Uterus (tissue), 4 donors: ENCODE measurements around the gene COL26A1. TPM values are rescaled to one million over a fixed set of nuclear protein-coding genes. Genes with fewer than 3 reads are reported as not detected.

Experiments used
- DNase-seq, 2 donors: peaks; one replicate each; pipeline ENCODE4 v3.0.0-alpha.2; 2019 to 2020
- H3K27ac ChIP-seq, 2 donors: fragments of 200-600 bp; sonication (generic); 1 replicate in 1 of 2; 2 replicates in 1 of 2; pipeline ENCODE4 v1.5.1; 2016 to 2018
- H3K27me3 ChIP-seq, 2 donors: fragments of 200-600 bp; sonication (generic); one replicate each; pipeline ENCODE4 v1.5.1; 2018 to 2019; ENCODE audit warnings: control low read depth in 1 of 2
- H3K36me3 ChIP-seq, 2 donors: fragments of 200-600 bp; sonication (generic); one replicate each; pipeline ENCODE4 v1.5.1; 2019; ENCODE audit warnings: control low read depth in 1 of 2
- H3K4me1 ChIP-seq, 2 donors: fragments of 200-600 bp; sonication (generic); one replicate each; pipeline ENCODE4 v1.5.1; 2018 to 2019; ENCODE audit warnings: control low read depth in 1 of 2
- H3K4me3 ChIP-seq, 2 donors: fragments of 200-600 bp; sonication (generic); 1 replicate in 1 of 2; 2 replicates in 1 of 2; pipeline ENCODE4 v1.5.1; 2018 to 2019; ENCODE audit warnings: mild to moderate bottlenecking in 1 of 2
- H3K9me3 ChIP-seq, 2 donors: fragments of 200-600 bp; sonication (generic); one replicate each; pipeline ENCODE4 v1.5.1; 2019; ENCODE audit warnings: control low read depth in 1 of 2
- CTCF ChIP-seq, 4 experiments: fragments of 200-600 bp in 2 of 4; fragments of 450-650 bp in 2 of 4; sonication (generic) in 2 of 4; IDR thresholded peaks; one replicate each; pipeline ENCODE4 v1.5.1; 2016 to 2019; ENCODE audit warnings: antibody characterized with exemption in 4 of 4, mild to moderate bottlenecking in 2 of 4, moderate library complexity in 1 of 4
- POLR2A ChIP-seq, 2 donors: fragments of 450-650 bp; IDR thresholded peaks; one replicate each; pipeline ENCODE4 v1.6.1; 2016; ENCODE audit warnings: antibody characterized with exemption in 2 of 2, mild to moderate bottlenecking in 1 of 2, moderate library complexity in 1 of 2
- intact Hi-C: fragments of 100-400 bp; cut with DNase I; formaldehyde crosslinking; loops from one replicate; pipeline ENCODE4 v1.15.1; 2023; ENCODE audit warnings: low total_unique reads
- total RNA-seq, 4 donors: library from RNA; depleted of rRNA in 3 of 4; stranded (reverse); fragments of >200 nt in 3 of 4; gene quantifications; one replicate each; pipeline versions ENCODE4 v1.1.0 to v1.2.4, GENCODE V29; 2014 to 2023
- donor health status: DM: yes; HTN: yes; CAD: no.

The COL26A1 gene
- total RNA-seq, 4 donors from 2014 or later = 0.30 to 11.8 TPM; not detected in 2

GRCh38 chr7:101589976-101590662, 227.4 kb downstream of the COL26A1 start:
- H3K27ac ChIP-seq = no peak overlapping the region
- no peaks in the 10 kb centered on the region for H3K36me3 ChIP-seq
- TF ChIP-seq POLR2A (IDR thresholded peaks at IDR 0.05) (no peak), CTCF (IDR thresholded peaks at IDR 0.05) (no peak)
- intact Hi-C loops = no loop called here
- H3K4me3 ChIP-seq = no peak overlapping the region
- H3K4me1 ChIP-seq = no peaks in the 10 kb centered on the region
- H3K9me3 ChIP-seq = no peaks in the 10 kb centered on the region
- no peak for DNase-seq
- no peaks in the 10 kb centered on the region for H3K27me3 ChIP-seq

- H3K4me1 ChIP-seq = no peaks in the 10 kb centered on the region
- H3K36me3 ChIP-seq = no peaks in the 10 kb centered on the region
- no peak overlapping the region for H3K4me3 ChIP-seq
- no peak overlapping the region for H3K27ac ChIP-seq
- no peak for DNase-seq
- H3K27me3 ChIP-seq = no peaks in the 10 kb centered on the region
- TF ChIP-seq CTCF (IDR thresholded peaks at IDR 0.05) (no peak), POLR2A (IDR thresholded peaks at IDR 0.05) (no peak)
- no peaks in the 10 kb centered on the region for H3K9me3 ChIP-seq
- intact Hi-C loops = no loop called here
These were observed 228.2 kb downstream of the COL26A1 start for GRCh38 chr7:101590663-101591435.

GRCh38 chr7:101591504-101591903, 228.8 kb downstream of the COL26A1 start:
- no peaks in the 10 kb centered on the region for H3K9me3 ChIP-seq
- H3K27me3 ChIP-seq = no peaks in the 10 kb centered on the region
- no peaks in the 10 kb centered on the region for H3K36me3 ChIP-seq
- intact Hi-C loops = no loop called here
- DNase-seq = no peak
- H3K4me1 ChIP-seq = no peaks in the 10 kb centered on the region
- TF ChIP-seq POLR2A (IDR thresholded peaks at IDR 0.05) (no peak), CTCF (IDR thresholded peaks at IDR 0.05) (no peak)
- H3K27ac ChIP-seq = no peak overlapping the region
- H3K4me3 ChIP-seq = no peak overlapping the region

- Histone ChIP-seq H3K4me1 (no peaks in the 10 kb centered on the region), H3K27me3 (no peaks in the 10 kb centered on the region), H3K4me3 (no peak overlapping the region), H3K27ac (no peak overlapping the region), H3K36me3 (no peaks in the 10 kb centered on the region), H3K9me3 (no peaks in the 10 kb centered on the region)
- intact Hi-C loops = no loop called here
- no peak for TF ChIP-seq CTCF (IDR thresholded peaks at IDR 0.05)
- no peak for TF ChIP-seq POLR2A (IDR thresholded peaks at IDR 0.05)
- DNase-seq = no peak
These were observed 230.9 kb downstream of the COL26A1 start for GRCh38 chr7:101593556-101593955.

- H3K4me3 ChIP-seq = no peak overlapping the region
- H3K27ac ChIP-seq = no peak overlapping the region
- no peak for TF ChIP-seq POLR2A (IDR thresholded peaks at IDR 0.05)
- TF ChIP-seq CTCF (IDR thresholded peaks at IDR 0.05) = no peak
- DNase-seq = no peak
- no peaks in the 10 kb centered on the region for H3K36me3 ChIP-seq
- intact Hi-C loops = no loop called here
- no peaks in the 10 kb centered on the region for H3K4me1 ChIP-seq
- H3K9me3 ChIP-seq = no peaks in the 10 kb centered on the region
- no peaks in the 10 kb centered on the region for H3K27me3 ChIP-seq
These were observed 232.1 kb downstream of the COL26A1 start for GRCh38 chr7:101594790-101595189.
